ENCODE results near the gene MACROD2. TPM values are rescaled to one million over a fixed set of nuclear protein-coding genes. Genes with fewer than 3 reads are reported as not detected.
A peak's percentile ranks its signal among the peaks of the same experiment; 100 is the strongest.

Gene MACROD2
- total RNA-seq, 1 donor from 2014 or later = 78.2 TPM

GRCh38 chr20:15079594-15080340 lies 1084.5 kb downstream of the MACROD2 start:
- Histone ChIP-seq H3K27ac (no peak overlapping the region), H3K36me3 (no peaks in the 10 kb centered on the region), H3K9me3 (no peaks in the 10 kb centered on the region), H3K27me3 (no peaks in the 10 kb centered on the region), H3K4me3 (no peak overlapping the region), H3K4me1 (no peaks in the 10 kb centered on the region)
- no peak for TF ChIP-seq CTCF (IDR thresholded peaks at IDR 0.05)
- ATAC-seq (peak; percentile 64), DNase-seq (no peak)
- intact Hi-C loops (cut with DNase I) = no loop called here

- Histone ChIP-seq H3K27me3 (no peaks in the 10 kb centered on the region), H3K27ac (no peak overlapping the region), H3K9me3 (no peaks in the 10 kb centered on the region), H3K4me1 (no peaks in the 10 kb centered on the region), H3K36me3 (no peaks in the 10 kb centered on the region), H3K4me3 (no peak overlapping the region)
- ATAC-seq (no peak), DNase-seq (no peak)
- TF ChIP-seq CTCF (IDR thresholded peaks at IDR 0.05) = no peak
- intact Hi-C loops (cut with DNase I) = no loop called here
Observed at GRCh38 chr20:15081261-15081660, 1085.9 kb downstream of the MACROD2 start.

- DNase-seq = no peak
- Histone ChIP-seq H3K4me3 (no peak overlapping the region), H3K9me3 (no peaks in the 10 kb centered on the region), H3K36me3 (no peaks in the 10 kb centered on the region), H3K27ac (no peak overlapping the region), H3K4me1 (no peaks in the 10 kb centered on the region), H3K27me3 (no peaks in the 10 kb centered on the region)
- intact Hi-C loops (cut with DNase I) = no loop called here
- no peak for ATAC-seq
- TF ChIP-seq CTCF (IDR thresholded peaks at IDR 0.05) = no peak
Observed at GRCh38 chr20:15091421-15092037, 1096.2 kb downstream of the MACROD2 start.

GRCh38 chr20:15098351-15098750 lies 1103.0 kb downstream of the MACROD2 start:
- H3K27ac ChIP-seq = no peak overlapping the region
- intact Hi-C loops (cut with DNase I) = no loop called here
- no peak for TF ChIP-seq CTCF (IDR thresholded peaks at IDR 0.05)
- no peaks in the 10 kb centered on the region for H3K9me3 ChIP-seq
- no peak for ATAC-seq
- no peaks in the 10 kb centered on the region for H3K4me1 ChIP-seq
- no peak overlapping the region for H3K4me3 ChIP-seq
- no peak for DNase-seq
- no peaks in the 10 kb centered on the region for H3K36me3 ChIP-seq
- no peaks in the 10 kb centered on the region for H3K27me3 ChIP-seq

- no peaks in the 10 kb centered on the region for H3K27me3 ChIP-seq
- no peaks in the 10 kb centered on the region for H3K36me3 ChIP-seq
- no peak for DNase-seq
- intact Hi-C loops (cut with DNase I) = no loop called here
- H3K4me1 ChIP-seq = no peaks in the 10 kb centered on the region
- no peaks in the 10 kb centered on the region for H3K9me3 ChIP-seq
- TF ChIP-seq CTCF (IDR thresholded peaks at IDR 0.05) = no peak
- no peak for ATAC-seq
- no peak overlapping the region for H3K27ac ChIP-seq
- H3K4me3 ChIP-seq = no peak overlapping the region
Observed at GRCh38 chr20:15099130-15099529, 1103.8 kb downstream of the MACROD2 start.

Data from upper lobe of right lung (tissue), 1 donor.